HG02571 (cell line): ENCODE measurements around the gene E2F8.
"Not testable (repeated sequence)": the region's sequence is repeated elsewhere in the genome, so short reads cannot be mapped to it uniquely, and the experiment has no call there.

Experiments used
- ATAC-seq: cut with Tn5 transposase; IDR thresholded peaks from one replicate; pipeline ENCODE4 v1.9.1; 2021; ENCODE audit warnings: mild to moderate bottlenecking, moderate library complexity; ENCODE audit not compliant: unreplicated experiment

E2F8 gene, protein sequence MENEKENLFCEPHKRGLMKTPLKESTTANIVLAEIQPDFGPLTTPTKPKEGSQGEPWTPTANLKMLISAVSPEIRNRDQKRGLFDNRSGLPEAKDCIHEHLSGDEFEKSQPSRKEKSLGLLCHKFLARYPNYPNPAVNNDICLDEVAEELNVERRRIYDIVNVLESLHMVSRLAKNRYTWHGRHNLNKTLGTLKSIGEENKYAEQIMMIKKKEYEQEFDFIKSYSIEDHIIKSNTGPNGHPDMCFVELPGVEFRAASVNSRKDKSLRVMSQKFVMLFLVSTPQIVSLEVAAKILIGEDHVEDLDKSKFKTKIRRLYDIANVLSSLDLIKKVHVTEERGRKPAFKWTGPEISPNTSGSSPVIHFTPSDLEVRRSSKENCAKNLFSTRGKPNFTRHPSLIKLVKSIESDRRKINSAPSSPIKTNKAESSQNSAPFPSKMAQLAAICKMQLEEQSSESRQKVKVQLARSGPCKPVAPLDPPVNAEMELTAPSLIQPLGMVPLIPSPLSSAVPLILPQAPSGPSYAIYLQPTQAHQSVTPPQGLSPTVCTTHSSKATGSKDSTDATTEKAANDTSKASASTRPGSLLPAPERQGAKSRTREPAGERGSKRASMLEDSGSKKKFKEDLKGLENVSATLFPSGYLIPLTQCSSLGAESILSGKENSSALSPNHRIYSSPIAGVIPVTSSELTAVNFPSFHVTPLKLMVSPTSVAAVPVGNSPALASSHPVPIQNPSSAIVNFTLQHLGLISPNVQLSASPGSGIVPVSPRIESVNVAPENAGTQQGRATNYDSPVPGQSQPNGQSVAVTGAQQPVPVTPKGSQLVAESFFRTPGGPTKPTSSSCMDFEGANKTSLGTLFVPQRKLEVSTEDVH

GRCh38 chr11:19240420-19241259, at the start of gene E2F8:
Gene E2F8 (minus strand): TSS chr11:19240945. CDS start chr11:19240121, 824 bp downstream.
- ATAC-seq = peak; percentile 95

DNA sequence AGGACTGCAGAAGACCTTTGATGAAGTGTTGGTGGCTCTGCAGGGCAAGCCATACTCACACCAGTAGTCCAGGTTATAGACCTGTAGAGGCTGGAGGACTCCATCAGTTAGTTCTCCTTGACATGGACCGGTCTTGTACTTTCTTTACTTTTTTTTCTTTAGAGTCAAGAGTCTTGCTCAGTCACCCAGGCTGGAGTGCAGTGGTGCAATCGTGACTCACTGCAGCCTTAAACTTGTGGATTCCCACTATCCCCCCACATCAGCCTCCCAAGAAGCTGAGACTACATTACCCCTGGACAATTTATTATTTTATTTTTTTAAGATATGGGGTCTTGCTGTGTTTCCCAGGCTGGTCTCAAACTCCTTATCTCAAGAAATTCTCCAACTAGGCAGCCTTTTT, 49.6 kb upstream of the E2F8 start:
- ATAC-seq = no peak

DNA sequence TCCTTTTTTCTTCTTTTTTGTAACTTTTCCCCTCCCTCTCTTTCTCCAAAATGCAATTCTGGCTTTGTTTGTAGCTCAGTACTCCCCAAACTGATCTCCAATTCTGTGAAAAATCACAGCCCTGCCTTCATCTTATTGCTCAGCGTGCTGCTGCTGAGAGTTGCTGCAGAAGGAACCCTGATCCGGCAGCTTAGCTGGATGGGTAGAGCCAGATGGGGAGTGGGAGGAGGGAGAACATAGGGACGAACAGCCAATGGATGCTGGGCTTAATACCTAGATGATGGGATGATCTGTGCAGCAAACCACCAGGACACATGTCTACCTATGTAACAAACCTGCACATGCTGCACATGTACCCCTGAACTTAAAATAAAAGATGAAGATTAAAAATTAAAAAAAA, 47.5 kb upstream of the E2F8 start:
- no peak for ATAC-seq

DNA sequence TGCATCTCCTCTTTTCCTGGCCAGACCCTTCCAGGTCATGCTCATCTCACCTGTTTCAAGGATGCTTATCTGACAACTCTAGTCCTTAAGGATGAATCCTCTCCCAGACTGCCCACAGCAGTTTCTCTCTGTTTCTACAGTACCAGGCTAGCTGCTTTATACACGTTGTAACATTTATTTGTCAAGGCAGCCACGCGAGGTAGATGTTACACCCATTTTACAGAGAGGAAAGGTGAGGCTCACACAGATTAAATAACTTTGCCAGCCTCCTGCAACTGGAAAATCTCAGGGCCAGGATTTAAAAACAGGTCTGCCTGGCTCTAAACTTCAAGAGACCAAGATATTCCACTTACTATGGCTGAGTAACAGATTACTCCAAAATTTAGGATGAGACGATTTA, 45.7 kb upstream of the E2F8 start:
- no peak for ATAC-seq

DNA sequence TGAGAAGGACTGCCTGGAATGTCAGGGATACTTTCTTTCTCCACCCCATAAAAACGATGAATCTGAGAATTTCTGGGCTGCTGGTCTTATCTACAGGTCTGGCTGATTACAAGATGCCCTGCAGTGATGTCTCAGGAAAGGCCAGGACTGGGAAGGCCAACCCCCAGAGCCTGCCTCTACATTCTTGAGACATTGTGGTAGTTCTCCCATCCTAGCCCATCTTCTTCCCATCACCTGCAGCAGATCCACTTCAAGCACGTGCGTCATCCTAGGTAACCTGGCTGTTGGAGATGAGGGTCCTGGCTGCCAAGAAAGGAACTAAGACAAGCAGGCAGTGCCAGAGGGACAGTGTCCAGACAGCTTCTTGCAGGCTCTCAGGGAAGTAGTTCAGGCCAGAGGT, 44.1 kb upstream of the E2F8 start:
- ATAC-seq = no peak

GRCh38 chr11:19283991-19284390, 43.2 kb upstream of the E2F8 start:
- no peak for ATAC-seq

DNA sequence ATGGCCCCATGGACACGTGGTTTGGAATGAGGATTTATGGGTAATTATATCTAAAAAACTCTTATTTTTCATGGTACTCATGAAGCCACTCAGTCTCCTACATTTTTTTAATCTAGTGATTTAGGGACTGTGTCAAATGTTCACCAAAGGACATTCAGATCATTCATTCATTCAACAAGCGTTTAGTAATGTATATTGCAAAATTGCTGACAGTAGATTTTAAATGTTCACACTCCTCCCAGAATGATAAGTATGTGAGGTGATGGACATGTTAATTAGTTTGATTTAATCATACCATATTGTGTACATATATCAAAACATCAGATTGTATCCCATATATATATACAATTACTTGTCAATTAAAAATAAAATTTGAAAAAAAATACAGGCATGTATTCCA, 40.8 kb upstream of the E2F8 start:
- no peak for ATAC-seq

GRCh38 chr11:19281041-19281440, 40.3 kb upstream of the E2F8 start:
- ATAC-seq = peak; percentile 48

DNA sequence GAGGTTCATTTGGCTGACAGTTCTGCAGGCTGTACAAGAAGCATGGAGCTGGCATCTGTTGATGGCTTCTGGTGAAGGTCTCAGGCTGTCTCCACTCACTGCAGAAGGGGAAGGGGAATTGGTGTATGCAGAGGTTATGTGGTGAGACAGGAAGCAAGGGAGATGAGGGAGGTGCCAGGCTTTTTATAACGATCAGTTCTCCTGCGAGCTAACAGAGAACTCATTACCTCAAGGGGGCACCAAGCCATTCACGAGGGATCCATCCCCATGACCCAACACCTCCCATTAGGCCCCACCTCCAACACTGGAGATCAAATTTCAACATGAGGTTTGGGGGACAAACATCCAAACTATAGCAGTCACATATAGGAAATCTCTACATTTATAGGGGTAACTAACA, 38.7 kb upstream of the E2F8 start:
- ATAC-seq = no peak

- ATAC-seq = no peak
These were observed 36.4 kb upstream of the E2F8 start for GRCh38 chr11:19276859-19277808.

- ATAC-seq = no peak
These were observed 34.8 kb upstream of the E2F8 start for GRCh38 chr11:19275496-19275895.

DNA sequence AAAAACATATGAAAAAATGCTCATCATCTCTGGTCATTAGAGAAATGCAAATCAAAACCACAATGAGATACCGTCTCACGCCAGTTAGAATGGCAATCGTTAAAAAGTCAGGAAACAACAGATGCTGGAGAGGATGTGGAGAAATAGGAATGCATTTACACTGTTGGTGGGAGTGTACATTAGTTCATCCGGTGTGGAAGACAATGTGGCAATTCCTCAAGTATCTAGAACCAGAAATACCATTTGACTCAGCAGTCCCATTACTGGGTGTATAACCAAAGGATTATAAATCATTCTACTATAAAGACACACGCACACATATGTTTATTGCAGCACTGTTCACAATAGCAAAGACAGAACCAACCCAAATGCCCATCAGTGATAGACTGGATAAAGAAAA, 32.5 kb upstream of the E2F8 start:
- not testable (repeated sequence) for ATAC-seq

DNA sequence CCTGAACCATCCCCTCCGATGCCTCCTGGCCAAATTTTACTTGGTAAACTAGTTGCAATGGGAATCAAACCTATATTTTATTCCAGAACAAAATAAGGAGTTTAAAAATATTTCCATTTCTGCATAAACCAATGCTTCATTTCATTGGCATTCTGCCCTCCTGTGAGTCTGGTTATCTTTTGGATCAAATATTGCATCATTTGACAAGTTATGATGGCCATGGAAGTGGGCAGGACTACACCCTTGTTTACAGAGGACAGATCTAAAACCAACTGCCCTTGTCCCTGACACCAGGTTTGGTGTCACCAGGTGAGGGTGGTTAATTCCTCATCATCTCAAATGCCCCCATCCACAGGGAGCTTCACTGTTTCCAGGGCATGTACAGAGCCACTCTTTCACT, 28.2 kb upstream of the E2F8 start:
- ATAC-seq = no peak

DNA sequence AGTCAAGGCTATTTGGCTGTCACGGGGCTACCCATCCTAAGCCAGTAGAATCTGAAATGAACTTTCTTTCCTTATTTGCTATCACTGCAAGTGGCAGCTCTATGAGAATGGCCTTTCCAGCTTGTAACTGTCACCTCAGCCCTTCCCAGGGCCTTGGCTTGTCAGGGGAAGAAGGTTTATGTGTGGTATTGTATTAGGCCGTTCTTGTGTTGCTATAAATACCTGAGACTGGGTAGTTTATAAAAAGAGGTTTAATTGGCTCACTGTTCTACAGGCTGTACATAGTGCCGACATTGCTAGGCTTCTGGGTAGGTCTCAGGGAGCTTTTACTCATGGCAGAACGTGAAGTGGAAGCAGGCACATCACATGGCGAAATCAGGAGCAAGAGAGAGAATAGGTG, 26.8 kb upstream of the E2F8 start:
- no peak for ATAC-seq

GRCh38 chr11:19263333-19263732, 22.6 kb upstream of the E2F8 start:
- no peak for ATAC-seq

- ATAC-seq = no peak
These were observed 19.0 kb upstream of the E2F8 start for GRCh38 chr11:19259487-19260345.

DNA sequence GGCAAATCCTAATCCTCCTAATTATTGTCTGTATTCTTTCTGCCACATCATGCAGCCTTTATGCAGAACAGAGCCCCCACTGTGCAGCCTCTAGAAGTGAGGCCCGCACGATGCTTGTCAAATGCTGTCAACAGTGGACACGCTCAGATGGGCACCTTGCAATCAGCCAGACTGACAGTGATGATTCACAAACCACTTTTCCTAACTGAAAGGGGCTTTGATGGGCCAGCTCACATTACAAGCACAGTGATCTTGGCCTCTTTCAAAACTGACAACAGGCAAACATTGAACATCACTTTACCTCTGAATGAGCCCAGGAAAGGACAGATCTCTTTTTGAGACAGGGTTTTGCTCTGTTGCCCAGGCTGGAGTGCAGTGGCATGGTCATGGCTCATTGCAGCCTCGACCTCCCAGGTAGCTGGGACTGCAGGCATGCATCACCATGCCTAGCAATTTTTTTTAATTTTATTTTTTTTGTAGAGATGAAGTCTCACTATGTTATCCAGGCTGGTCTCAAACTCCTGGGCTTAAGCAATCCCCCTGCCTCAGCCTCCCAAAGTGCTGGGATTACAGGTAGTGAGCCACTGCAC, 18.0 kb upstream of the E2F8 start:
- no peak for ATAC-seq

- not testable (repeated sequence) for ATAC-seq
These were observed 13.7 kb upstream of the E2F8 start for GRCh38 chr11:19254441-19254840.

GRCh38 chr11:19253817-19254216, 13.1 kb upstream of the E2F8 start:
- ATAC-seq = no peak
